GM18526 (cell line): Measurements from ENCODE around the gene TBX18.

Source experiments
- POLR2A ChIP-seq: IDR thresholded peaks from 3 replicates; pipeline ENCODE4 v1.6.1; 2011; ENCODE audit not compliant: insufficient read length; ENCODE audit errors: extremely low read depth

Gene TBX18

GRCh38 chr6:84641076-84641475 lies 123.3 kb downstream of the TBX18 start:
- no peak for TF ChIP-seq POLR2A

- TF ChIP-seq POLR2A: no peak
Observed at GRCh38 chr6:84639396-84639795, 125.0 kb downstream of the TBX18 start.

- no peak for TF ChIP-seq POLR2A
Observed at GRCh38 chr6:84638286-84638685, 126.1 kb downstream of the TBX18 start.
